GM23338 (cell line): ENCODE measurements around the gene CYTH1. TPM values are rescaled to one million over a fixed set of nuclear protein-coding genes. Genes with fewer than 3 reads are reported as not detected.

Experiments
- ATAC-seq: fragments of 200-7000 bp; cut with Tn5 transposase; 3 replicates; pipeline ENCODE4 v1.9.1; 2020
- DNase-seq: peaks from one replicate; pipeline ENCODE4 v3.0.0-alpha.2; 2015; ENCODE audit warnings: low spot score
- H2AFZ ChIP-seq: fragments of 200-600 bp; sonication (generic); 2 replicates; pipeline ENCODE4 v1.8.0; 2016; ENCODE audit warnings: antibody characterized with exemption, mild to moderate bottlenecking, moderate library complexity
- H3F3A ChIP-seq: fragments of 200-600 bp; sonication (generic); replicated peaks from 2 replicates; pipeline ENCODE4 v1.8.0; 2017; ENCODE audit warnings: antibody characterized with exemption, mixed run types, low read depth
- H3K27ac ChIP-seq: fragments of 200-600 bp; sonication (generic); 2 replicates; pipeline ENCODE4 v1.6.1; 2016; ENCODE audit warnings: low read depth
- H3K27me3 ChIP-seq: fragments of 200-600 bp; sonication (generic); 2 replicates; pipeline ENCODE4 v1.8.0; 2016; ENCODE audit warnings: mild to moderate bottlenecking, mixed run types, moderate library complexity; ENCODE audit not compliant: insufficient read depth
- H3K36me3 ChIP-seq: fragments of 200-600 bp; sonication (generic); 2 replicates; pipeline ENCODE4 v1.8.0; 2016; ENCODE audit warnings: mild to moderate bottlenecking; ENCODE audit not compliant: insufficient read depth
- H3K4me1 ChIP-seq: fragments of 200-600 bp; sonication (generic); 2 replicates; pipeline ENCODE4 v1.8.0; 2016; ENCODE audit warnings: mild to moderate bottlenecking, moderate library complexity; ENCODE audit not compliant: insufficient read depth
- H3K4me2 ChIP-seq: fragments of 200-600 bp; sonication (generic); 2 replicates; pipeline ENCODE4 v1.7.1; 2017; ENCODE audit warnings: mixed run types
- H3K4me3 ChIP-seq: fragments of 200-600 bp; sonication (generic); 2 replicates; pipeline ENCODE4 v1.6.1; 2016; ENCODE audit warnings: mixed run types
- H3K79me2 ChIP-seq: fragments of 200-600 bp; sonication (generic); replicated peaks from 2 replicates; pipeline ENCODE4 v1.8.0; 2017; ENCODE audit warnings: mild to moderate bottlenecking; ENCODE audit not compliant: insufficient read depth
- H3K9me2 ChIP-seq: fragments of 200-600 bp; sonication (generic); 2 replicates; pipeline ENCODE4 v1.8.0; 2017; ENCODE audit not compliant: insufficient read depth
- H4K20me1 ChIP-seq: fragments of 200-600 bp; sonication (generic); replicated peaks from 2 replicates; pipeline ENCODE4 v1.8.0; 2017; ENCODE audit warnings: mild to moderate bottlenecking; ENCODE audit not compliant: insufficient read depth
- H3K27ac Mint-ChIP-seq: 2 replicates; pipeline ENCODE4 v1.8.0; 2020; ENCODE audit warnings: inconsistent platforms, mild to moderate bottlenecking, moderate library complexity, mixed read lengths
- H3K27me3 Mint-ChIP-seq: 3 replicates; pipeline ENCODE4 v1.8.0; 2022; ENCODE audit warnings: low read depth, mild to moderate bottlenecking, moderate library complexity, mixed read lengths, inconsistent platforms; ENCODE audit not compliant: insufficient read depth, poor library complexity
- H3K36me3 Mint-ChIP-seq: 3 replicates; pipeline ENCODE4 v1.8.0; 2021; ENCODE audit warnings: low read depth, mild to moderate bottlenecking, inconsistent platforms, moderate library complexity, mixed read lengths
- H3K4me1 Mint-ChIP-seq: 3 replicates; pipeline ENCODE4 v1.8.0; 2020; ENCODE audit warnings: mild to moderate bottlenecking, inconsistent platforms, mixed read lengths
- H3K4me3 Mint-ChIP-seq: 3 replicates; pipeline ENCODE4 v1.8.0; 2021; ENCODE audit warnings: moderate library complexity, mild to moderate bottlenecking, inconsistent platforms, mixed read lengths
- H3K9me3 Mint-ChIP-seq: 3 replicates; pipeline ENCODE4 v1.8.0; 2020; ENCODE audit warnings: moderate library complexity, mild to moderate bottlenecking, inconsistent platforms, mixed read lengths
- ETS1 ChIP-seq: IDR thresholded peaks from 2 replicates; pipeline ENCODE4 v1.6.1; 2016; ENCODE audit warnings: antibody characterized with exemption
- EZH2 ChIP-seq: fragments of 200-600 bp; sonication (generic); IDR thresholded peaks from one replicate; pipeline ENCODE4 v1.8.0; 2017; ENCODE audit warnings: antibody characterized with exemption, mild to moderate bottlenecking, low read depth; ENCODE audit not compliant: unreplicated experiment
- EZH2phosphoT487 ChIP-seq: fragments of 200-600 bp; sonication (generic); IDR thresholded peaks from one replicate; pipeline ENCODE4 v1.8.1; 2018; ENCODE audit warnings: antibody characterized with exemption; ENCODE audit not compliant: unreplicated experiment
- JUNB ChIP-seq: IDR thresholded peaks from one replicate; pipeline ENCODE4 v1.6.1; 2016; ENCODE audit warnings: antibody characterized with exemption; ENCODE audit not compliant: unreplicated experiment
- NANOG ChIP-seq: IDR thresholded peaks from 2 replicates; pipeline ENCODE4 v1.6.1; 2016; ENCODE audit warnings: antibody characterized with exemption, borderline replicate concordance
- POLR2AphosphoS5 ChIP-seq: IDR thresholded peaks from 2 replicates; pipeline ENCODE4 v1.6.1; 2016; ENCODE audit warnings: antibody characterized with exemption, low read depth
- STAT1 ChIP-seq: IDR thresholded peaks from one replicate; pipeline ENCODE4 v1.6.1; 2016; ENCODE audit warnings: antibody characterized with exemption; ENCODE audit not compliant: unreplicated experiment
- ZNF114 ChIP-seq: fragments of 250-450 bp; sonication (Bioruptor Pico); IDR thresholded peaks from 2 replicates; pipeline ENCODE4 v1.5.0; 2020; ENCODE audit warnings: mild to moderate bottlenecking, moderate library complexity
- ZNF331 ChIP-seq: fragments of 250-450 bp; sonication (Bioruptor Pico); IDR thresholded peaks from 2 replicates; pipeline ENCODE4 v1.5.0; 2020; ENCODE audit warnings: low read depth, mild to moderate bottlenecking, moderate library complexity
- ZNF462 ChIP-seq: fragments of 250-450 bp; sonication (Bioruptor Pico); IDR thresholded peaks from 2 replicates; pipeline ENCODE4 v1.5.0; 2020; ENCODE audit warnings: mild to moderate bottlenecking, moderate library complexity
- polyA plus RNA-seq: library from polyadenylated mRNA; unstranded; fragments of >200 nt; fragmentation: Nextera tagmentation; extraction: Ambion mirVana; gene quantifications from 2 replicates; pipeline ENCODE4 v1.2.1, GENCODE V29; 2016
- total RNA-seq: library from RNA; depleted of rRNA; stranded (reverse); fragments of >200 nt; shearing (Covaris generic); gene quantifications from 2 replicates; pipeline ENCODE4 v1.2.3, GENCODE V29; 2014
- TF ChIP-seq, protein P1 (sequence below): IDR thresholded peaks from one replicate; pipeline ENCODE4 v1.6.1; 2018; ENCODE audit warnings: antibody characterized with exemption; ENCODE audit not compliant: unreplicated experiment

Gene CYTH1
- total and polyA plus RNA-seq, 2 experiments from 2014 or later = 13.8 to 14.5 TPM

DNA sequence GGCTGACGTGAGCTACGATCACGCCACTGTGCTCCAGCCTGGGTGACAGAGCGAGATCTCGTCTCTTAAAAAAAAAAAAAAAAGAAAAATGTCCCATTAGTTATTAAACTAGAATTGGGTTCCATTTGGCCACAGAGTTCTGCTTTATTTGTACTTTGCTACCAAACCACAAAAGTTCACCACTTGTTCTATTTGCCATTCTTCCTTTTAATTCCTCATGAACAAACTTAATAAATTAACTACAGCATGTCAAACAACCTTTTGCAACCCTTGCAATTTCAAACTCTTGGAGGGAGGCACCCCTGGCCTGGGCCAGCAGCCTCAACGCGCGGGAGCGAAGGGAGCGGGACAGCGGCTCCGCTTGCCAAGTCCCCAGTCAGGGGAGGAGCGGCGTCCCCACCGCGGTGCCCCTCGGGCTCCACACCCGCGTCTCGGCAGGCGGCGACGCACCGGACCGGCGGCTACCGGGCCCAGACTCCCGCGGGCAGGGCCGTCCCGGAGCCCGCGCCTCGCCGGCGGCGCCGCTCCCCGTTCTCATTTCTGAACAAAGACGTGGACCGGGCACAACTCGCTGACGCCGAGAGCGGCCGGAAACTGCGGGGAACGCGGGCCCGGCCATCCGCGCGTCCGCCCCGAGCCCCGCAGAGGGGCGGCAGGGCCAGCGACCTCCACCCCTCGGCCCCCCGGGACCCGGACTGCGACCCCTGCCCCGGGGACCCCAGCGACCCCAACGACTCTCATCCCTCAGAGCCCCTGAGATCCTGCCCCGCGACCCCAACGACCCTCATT, 775 bp downstream of the CYTH1 start (continued):
- TF ChIP-seq ZNF462 (CRISPR knock-in tag) = no peak

- no peak overlapping the region for H3K27ac ChIP-seq
- H2AFZ ChIP-seq = no peak overlapping the region
- H3K9me3 Mint-ChIP-seq = no peaks in the 10 kb centered on the region
- no peak for ATAC-seq
- H3K4me1 Mint-ChIP-seq = peaks cover 11% of the 10 kb centered on the region
- no peak for DNase-seq
- H3K79me2 ChIP-seq = peaks cover 38% of the 10 kb centered on the region
- peaks cover 7% of the 10 kb centered on the region for H3K27me3 Mint-ChIP-seq
- H3K36me3 ChIP-seq = no peaks in the 10 kb centered on the region
- peaks cover 4% of the 10 kb centered on the region; the same call in 1 of the 2 replicates for H3K4me1 ChIP-seq
- no peaks in the 10 kb centered on the region for H3K9me2 ChIP-seq
- peaks cover 6% of the 10 kb centered on the region for H3K27me3 ChIP-seq
- H4K20me1 ChIP-seq = 0 out of 2 replicates have a peak, but pooled peaks cover 7% of the 10 kb centered on the region
- H3K36me3 Mint-ChIP-seq = no peaks in the 10 kb centered on the region
- H3K27ac Mint-ChIP-seq = no peak overlapping the region
- H3F3A ChIP-seq = peaks cover 7% of the 10 kb centered on the region; the same call in 1 of the 2 replicates
- H3K4me3 ChIP-seq = no peak overlapping the region
- peak overlapping the region; percentile 42; the same call in 2 of the 3 replicates for H3K4me3 Mint-ChIP-seq
- H3K4me2 ChIP-seq = no peak overlapping the region
- TF ChIP-seq STAT1 (no peak), ZNF331 (CRISPR knock-in tag) (no peak), EZH2phosphoT487 (no peak), ETS1 (no peak), EZH2 (no peak), POLR2AphosphoS5 (no peak), ZNF114 (CRISPR knock-in tag) (no peak), JUNB (no peak), NANOG (no peak)
- TF ChIP-seq, protein P1, sequence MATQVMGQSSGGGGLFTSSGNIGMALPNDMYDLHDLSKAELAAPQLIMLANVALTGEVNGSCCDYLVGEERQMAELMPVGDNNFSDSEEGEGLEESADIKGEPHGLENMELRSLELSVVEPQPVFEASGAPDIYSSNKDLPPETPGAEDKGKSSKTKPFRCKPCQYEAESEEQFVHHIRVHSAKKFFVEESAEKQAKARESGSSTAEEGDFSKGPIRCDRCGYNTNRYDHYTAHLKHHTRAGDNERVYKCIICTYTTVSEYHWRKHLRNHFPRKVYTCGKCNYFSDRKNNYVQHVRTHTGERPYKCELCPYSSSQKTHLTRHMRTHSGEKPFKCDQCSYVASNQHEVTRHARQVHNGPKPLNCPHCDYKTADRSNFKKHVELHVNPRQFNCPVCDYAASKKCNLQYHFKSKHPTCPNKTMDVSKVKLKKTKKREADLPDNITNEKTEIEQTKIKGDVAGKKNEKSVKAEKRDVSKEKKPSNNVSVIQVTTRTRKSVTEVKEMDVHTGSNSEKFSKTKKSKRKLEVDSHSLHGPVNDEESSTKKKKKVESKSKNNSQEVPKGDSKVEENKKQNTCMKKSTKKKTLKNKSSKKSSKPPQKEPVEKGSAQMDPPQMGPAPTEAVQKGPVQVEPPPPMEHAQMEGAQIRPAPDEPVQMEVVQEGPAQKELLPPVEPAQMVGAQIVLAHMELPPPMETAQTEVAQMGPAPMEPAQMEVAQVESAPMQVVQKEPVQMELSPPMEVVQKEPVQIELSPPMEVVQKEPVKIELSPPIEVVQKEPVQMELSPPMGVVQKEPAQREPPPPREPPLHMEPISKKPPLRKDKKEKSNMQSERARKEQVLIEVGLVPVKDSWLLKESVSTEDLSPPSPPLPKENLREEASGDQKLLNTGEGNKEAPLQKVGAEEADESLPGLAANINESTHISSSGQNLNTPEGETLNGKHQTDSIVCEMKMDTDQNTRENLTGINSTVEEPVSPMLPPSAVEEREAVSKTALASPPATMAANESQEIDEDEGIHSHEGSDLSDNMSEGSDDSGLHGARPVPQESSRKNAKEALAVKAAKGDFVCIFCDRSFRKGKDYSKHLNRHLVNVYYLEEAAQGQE = no peak
Observed at GRCh38 chr17:78780335-78780734, 1.7 kb downstream of the CYTH1 start.
